OCI-LY3 (cell line): Measurements from ENCODE around the gene CADPS2.

Source experiments
- EZH2phosphoT487 ChIP-seq: fragments of 200-600 bp; shearing (Covaris generic); IDR thresholded peaks from 2 replicates; pipeline ENCODE4 v1.6.1; 2018; ENCODE audit warnings: antibody characterized with exemption, mixed run types, low read depth
- TF ChIP-seq, protein P1 (sequence below): fragments of 200-600, 300-600 bp; sonication (generic); IDR thresholded peaks from 2 replicates; pipeline ENCODE4 v1.5.1; 2014; ENCODE audit warnings: antibody characterized with exemption, low read length, low read depth

DNA sequence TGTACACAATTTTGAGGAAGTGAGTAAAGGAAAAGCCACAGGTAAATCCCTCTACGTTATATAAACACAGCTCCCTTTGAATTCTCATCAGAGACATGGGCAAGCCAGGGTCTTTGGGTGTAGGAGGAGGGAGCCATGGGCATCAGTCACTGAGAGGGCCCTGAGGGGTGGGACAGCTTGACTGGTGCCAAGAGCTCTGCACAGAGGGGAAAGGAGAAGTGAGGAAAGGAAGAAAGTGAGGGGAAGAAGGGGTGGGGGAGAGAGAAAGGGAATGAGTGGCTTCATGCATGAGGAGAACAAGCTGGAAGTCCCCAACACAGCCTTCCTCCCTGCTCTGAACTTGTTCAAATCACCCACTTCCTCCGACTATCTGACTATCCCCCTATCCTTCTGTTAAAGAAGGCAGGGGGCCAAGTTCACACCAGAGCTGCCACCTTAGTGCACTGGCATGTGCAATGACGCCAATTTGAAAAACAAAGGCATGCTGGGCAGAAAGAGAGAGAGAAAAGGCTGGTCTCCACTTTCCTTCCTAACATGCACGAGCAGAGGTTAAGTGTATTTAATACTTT is 167.2 kb downstream of the CADPS2 start:
- TF ChIP-seq, protein P1, sequence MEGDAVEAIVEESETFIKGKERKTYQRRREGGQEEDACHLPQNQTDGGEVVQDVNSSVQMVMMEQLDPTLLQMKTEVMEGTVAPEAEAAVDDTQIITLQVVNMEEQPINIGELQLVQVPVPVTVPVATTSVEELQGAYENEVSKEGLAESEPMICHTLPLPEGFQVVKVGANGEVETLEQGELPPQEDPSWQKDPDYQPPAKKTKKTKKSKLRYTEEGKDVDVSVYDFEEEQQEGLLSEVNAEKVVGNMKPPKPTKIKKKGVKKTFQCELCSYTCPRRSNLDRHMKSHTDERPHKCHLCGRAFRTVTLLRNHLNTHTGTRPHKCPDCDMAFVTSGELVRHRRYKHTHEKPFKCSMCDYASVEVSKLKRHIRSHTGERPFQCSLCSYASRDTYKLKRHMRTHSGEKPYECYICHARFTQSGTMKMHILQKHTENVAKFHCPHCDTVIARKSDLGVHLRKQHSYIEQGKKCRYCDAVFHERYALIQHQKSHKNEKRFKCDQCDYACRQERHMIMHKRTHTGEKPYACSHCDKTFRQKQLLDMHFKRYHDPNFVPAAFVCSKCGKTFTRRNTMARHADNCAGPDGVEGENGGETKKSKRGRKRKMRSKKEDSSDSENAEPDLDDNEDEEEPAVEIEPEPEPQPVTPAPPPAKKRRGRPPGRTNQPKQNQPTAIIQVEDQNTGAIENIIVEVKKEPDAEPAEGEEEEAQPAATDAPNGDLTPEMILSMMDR, result no peak
- TF ChIP-seq EZH2phosphoT487, result no peak
